Right ventricle myocardium superior (tissue), 1 donor: ENCODE measurements around the gene ABCD3. TPM values are rescaled to one million over a fixed set of nuclear protein-coding genes. Genes with fewer than 3 reads are reported as not detected.
"Not testable (repeated sequence)": the region's sequence is repeated elsewhere in the genome, so short reads cannot be mapped to it uniquely, and the experiment has no call there.

Experiments
- ATAC-seq: fragments of 200-7000 bp; cut with Tn5 transposase; one replicate; pipeline ENCODE4 v1.9.1; 2020; ENCODE audit warnings: mild to moderate bottlenecking; ENCODE audit not compliant: poor library complexity
- DNase-seq: peaks from one replicate; pipeline ENCODE4 v3.0.0-alpha.2; 2020
- intact Hi-C: fragments of 100-400 bp; cut with DNase I; formaldehyde crosslinking; loops from one replicate; pipeline ENCODE4 v1.11.2; 2022
- total RNA-seq: library from RNA; stranded (reverse); fragmentation: NEBNext Ultra II Directional; extraction: Animal tissue kit (Norgen Biotek cat#: 25700); gene quantifications from one replicate; pipeline ENCODE4 v1.2.1, GENCODE V29; 2021
- donor health status: DM: no; HTN: yes; CAD: no; lungs with severe emphysema.

ABCD3 gene
- total RNA-seq, 1 donor from 2014 or later: 65.7 TPM

DNA sequence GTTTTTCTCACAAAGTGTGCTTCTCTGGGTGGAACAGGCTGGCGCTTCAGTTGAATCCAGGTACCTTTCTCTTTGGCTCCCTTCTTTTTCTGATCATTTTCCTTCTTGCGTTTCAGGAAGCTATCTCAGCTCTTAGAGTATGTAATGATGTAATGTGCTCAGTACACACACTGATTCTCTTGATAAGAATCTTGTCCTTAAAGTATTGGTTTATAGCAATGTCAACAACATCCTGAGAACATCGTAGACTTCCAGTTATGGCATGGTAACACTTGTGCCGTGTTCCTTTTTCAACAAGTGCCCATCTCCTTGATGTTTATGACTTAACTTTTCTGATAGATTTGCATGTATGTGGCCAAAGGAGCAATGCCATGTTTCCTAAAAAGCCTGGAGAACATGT lies 11.7 kb upstream of the ABCD3 start:
- intact Hi-C loops: no loop called here
- DNase-seq (no peak), ATAC-seq (no peak)

DNA sequence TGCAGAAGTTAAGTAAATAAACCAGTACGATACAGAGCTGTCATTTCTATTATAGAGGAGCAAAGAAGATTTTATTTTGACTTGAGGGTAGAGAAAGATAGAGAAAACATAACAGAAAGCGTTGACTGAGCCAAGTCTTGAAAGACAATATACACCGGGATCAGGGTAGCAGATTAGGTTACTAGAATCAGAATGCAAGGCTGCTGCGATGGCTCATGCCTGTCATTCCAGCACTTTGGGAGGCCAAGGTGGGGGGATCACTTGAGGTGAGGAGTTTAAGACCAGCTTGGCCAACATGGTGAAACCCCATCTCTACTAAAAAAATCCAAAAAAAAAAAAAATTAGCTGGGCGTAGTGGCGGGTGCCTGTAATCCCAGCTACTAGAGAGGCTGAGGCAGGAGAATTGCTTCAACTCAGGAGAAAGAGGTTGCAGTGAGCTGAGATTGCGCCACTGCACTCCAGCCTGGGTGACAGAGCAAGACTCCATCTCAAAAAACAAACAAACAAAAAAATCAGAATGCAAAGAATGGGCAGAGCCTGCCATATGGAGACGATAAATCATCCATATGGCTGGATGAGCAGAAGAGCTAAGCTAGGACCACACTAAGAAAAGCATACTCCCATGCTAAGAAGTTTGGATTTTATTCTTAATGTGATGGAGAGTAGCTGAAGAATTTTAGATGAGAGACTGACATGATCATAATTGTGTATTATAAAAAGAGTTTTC lies 9.9 kb upstream of the ABCD3 start:
- ATAC-seq (no peak), DNase-seq (no peak)
- intact Hi-C loops: no loop called here

DNA sequence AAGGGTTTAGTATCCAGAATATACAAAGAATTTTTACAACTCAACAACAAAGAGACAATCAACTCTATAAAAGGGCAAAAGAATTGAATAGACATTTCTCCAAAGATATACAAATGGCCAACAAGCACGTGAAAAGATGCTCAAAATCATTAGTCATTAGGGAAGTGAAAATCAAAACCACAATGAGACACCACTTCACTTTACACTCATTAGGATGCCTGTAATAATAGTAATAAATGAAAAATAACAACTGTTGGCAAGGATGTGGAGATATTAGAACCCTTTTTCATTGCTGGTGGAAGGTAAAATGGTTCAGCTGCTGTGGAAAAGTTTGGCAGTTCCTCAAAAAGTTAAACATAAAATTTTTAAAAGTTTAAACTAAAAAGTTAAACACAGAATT lies 7.0 kb upstream of the ABCD3 start:
- intact Hi-C loops: no loop called here
- no peak for ATAC-seq
- no peak for DNase-seq

DNA sequence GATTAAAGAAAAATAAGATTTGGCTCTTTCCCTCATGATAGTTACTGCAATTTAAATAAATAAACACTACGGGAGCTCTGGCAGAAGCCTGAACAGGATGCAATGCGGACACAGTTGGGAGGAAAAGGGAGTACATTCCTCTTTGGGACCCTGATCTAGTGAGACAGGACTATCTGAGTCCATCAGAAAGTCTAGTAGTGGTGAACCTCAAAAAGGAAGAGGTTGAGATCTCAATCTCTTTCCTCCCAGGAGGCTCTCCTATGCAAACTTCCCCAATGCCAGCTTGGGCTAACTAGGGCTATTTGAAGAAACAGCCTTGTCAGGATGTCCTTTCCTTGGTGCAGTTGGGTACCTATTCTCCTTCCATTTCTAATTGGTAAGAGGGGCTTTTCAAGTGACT lies 4.9 kb upstream of the ABCD3 start:
- intact Hi-C loops: no loop called here
- no peak for DNase-seq
- ATAC-seq: no peak

DNA sequence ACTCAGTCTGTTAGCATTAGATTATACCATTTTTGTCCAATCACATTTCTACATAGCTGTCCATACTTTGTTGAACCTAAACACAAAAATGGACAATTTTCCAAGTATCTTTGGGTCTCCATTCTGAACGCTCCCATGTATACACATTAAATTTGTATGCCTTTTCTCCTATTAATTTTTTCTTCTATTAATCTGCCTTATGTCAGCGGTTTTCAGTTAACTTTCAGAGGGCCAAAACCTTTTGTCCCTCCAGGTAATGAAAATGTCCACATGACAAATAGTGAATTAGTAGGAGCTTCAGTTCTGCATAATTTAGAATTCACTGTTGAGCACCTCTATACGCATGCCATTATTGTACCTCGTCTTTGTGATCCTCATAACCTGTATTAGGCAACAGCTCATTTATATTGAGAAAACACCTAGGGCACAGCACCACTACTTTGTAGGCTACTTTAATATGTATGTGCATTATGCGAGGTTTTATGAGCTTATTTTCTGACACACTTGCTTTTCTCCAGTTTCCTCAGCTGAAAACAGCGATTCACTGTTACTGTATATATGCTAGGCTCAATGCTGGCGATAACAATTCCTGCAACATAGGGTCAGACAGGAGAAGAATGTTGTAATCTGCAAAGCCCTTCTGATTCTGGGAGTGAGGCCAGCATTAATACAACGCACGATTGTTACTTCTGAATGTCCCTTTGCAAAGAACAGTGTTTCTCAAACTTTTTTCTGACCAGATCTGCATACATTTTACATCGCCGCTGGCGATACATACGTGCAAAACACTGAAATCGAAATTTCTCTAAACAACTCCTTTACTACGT lies 1.1 kb upstream of the ABCD3 start:
- ATAC-seq (peak; percentile 63), DNase-seq (no peak)
- intact Hi-C loops: no loop called here

DNA sequence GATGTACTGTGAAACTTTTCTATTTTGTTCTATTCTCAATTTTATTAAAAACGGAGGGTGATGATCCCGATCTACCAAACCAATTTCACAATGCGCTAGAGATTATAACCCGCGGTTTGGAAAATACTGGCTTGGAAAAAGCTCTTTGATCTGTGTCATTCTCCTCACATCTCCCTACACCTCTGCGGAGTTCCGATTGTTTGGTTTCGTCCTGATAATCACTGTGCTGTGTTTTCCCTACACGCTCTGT lies 536 bp upstream of the ABCD3 start:
- ATAC-seq (no peak), DNase-seq (no peak)
- intact Hi-C loops: no loop called here

DNA sequence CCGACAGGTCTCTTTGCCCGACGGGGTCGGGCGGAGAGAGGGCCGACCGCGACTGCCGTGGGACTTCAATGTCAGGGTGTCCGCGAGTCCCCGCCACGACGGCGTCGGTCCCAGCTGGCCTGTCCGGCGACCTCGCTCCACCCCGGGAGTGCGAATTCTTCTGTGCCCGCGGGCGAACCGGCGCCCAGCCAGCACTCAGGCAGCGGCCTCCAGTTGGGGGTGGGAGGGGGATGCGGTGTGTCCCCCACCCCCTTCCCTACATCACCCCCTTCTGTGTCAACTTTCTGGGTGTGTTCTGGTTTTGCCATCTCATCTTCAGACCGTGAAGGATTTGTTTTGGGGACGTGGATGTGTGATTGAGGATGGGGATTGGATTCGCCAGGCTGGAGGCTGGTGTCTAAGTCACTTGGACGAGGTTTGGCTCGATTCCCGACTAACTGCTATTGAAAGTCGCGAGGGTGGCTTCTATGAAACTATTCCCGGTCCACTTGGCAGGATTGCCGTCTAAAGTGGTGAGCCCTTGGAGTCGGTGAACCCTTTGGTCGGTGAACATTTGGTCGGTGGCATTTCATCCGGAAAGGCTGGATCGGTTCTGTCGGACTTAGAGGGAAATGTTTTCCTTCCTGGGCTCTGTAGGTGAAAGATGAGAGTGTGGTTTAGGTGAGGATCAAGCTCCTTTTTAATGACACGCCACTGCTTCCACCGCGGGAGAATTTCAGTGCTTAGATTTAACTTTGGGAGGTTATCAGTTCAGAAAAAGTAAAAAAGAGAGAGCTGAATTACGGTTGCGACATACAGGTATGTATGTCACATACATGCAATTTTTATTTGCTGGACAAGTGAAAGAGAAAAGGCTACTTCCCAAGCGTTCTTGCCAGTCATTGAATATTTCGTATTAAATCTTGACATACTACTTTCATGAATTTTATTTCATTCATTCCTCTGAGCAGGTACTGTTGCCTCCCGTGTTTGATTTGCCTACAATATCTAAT lies 771 bp downstream of the ABCD3 start:
- intact Hi-C loops: no loop called here
- DNase-seq: peak; percentile 48
- ATAC-seq: peak; percentile 18

DNA sequence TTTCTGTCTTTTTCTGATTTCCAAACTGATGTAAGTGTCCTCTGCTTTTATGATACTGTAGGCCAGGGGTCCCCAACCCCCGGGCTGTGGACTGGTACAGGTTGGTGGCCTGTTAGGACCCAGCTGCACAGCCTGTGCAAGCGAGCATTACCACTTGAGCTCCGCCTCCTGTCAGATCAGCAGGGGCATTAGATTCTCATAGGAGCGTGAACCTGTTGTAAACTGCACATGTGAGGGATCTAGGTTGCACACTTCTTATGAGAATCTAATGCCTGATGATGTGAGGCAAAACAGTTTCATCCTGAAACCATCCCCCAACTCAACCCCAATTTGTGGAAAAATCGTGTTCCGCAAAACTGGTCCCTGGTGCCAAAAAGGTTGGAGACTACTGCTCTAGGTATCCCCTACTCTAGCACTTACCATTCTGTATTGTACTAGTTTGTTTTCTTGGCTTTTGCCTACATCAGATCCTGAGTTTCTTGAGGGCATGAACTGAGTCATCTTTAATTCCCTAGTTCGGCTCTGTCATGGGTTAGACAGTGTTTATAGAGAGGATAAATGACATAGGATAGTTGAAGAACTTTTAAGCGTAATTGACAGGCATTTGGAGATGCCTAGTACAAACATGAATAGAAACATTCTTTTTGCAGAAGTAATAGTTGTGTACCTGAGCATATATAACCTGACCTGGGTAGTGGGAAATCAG lies 4.1 kb downstream of the ABCD3 start:
- ATAC-seq (no peak), DNase-seq (no peak)
- intact Hi-C loops: no loop called here

DNA sequence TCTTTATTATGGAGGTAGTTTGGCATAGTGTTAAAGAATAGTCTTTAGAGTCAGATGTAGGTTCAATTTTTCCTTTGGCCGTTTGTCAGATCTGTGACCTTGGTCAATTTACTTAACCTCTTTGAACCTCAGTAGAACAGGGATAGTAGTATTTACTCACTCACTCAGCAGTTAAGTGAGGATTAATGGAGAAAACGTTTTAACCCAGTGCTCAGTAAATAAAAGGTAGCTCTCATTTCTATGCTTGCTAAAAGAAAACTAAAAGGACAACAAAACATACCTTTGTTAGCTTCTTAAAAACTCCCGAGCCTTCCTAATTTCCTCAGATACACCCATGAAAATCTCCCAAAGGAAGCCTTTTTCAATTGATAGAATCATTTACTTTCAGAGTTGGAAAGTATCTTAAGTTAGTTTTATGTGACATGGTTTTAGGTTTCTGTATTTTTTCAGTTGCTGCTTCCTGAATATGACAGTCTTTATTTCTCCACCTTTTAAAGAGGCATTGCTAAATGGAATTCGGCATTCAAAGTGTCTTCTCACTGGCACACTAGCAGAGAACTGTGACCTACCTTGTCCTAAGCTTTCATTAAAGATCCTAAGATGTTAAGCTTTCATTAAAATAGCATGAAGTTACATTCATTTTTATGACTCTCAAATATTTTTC lies 7.8 kb downstream of the ABCD3 start:
- no peak for DNase-seq
- intact Hi-C loops: no loop called here
- ATAC-seq: no peak

DNA sequence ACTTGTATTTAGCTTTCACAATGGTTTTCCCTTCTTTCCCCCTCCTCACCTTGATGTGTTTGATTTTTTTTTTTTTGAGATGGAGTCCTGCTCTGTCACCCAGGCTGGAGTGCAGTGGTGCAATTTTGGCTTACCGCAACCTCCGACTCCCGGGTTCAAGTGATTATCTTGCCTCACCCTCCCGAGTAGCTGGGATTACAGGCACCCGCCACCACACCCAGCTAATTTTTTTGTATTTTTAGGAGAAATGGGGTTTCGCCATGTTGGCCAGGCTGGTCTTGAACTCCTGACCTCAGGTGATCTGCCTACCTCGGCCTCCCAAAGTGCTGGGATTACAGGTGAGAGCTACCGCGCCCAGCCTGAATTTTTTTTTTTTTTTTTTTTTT lies 8.3 kb downstream of the ABCD3 start:
- intact Hi-C loops, DNase-seq, ATAC-seq: not testable (repeated sequence)

DNA sequence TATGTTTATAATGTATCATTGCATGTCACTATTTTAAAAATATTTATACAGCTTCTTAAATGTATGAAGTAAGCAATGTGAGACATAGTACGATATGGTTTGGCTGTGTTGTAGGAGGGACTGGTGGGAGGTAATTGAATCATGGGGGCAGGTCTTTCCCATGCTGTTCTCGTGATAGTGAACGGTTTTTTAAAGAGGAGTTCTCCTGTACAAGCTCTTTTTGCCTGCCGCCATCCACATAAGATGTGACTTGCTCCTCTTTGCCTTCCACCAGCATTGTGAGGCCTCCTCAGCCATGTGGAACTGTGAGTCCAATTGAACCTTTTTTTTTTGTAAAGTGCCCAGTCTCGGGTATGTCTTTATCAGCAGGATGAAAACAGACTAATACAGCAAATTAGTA lies 10.3 kb downstream of the ABCD3 start:
- no peak for ATAC-seq
- no peak for DNase-seq
- intact Hi-C loops: no loop called here

DNA sequence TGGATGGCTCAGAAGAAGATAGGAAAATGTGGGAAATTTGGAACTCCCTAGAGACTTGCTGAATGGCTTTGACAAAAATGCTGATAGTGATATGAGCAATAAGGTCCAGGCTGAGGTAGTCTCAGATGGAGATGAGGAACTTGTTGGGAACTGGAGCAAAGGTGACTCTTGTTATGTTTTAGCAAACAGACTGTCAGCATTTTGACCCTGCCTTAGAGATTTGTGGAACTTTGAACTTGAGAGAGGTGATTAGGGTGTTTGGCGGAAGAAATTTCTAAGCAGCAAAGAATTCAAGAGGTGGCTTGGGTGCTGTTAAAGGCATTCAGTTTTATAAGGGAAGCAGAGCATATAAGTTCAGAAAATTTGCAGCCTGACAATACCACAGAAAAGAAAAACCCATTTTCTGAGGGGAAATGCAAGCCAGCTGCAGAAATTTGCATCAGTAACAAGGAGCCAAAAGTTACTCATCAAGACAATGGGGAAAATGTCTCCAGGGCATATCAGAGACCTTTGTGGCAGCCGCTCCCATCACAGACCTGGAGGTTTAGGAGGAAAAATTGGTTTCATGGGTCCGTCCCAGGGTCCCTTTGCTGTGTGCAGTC lies 10.8 kb downstream of the ABCD3 start:
- ATAC-seq, intact Hi-C loops, DNase-seq: not testable (repeated sequence)

DNA sequence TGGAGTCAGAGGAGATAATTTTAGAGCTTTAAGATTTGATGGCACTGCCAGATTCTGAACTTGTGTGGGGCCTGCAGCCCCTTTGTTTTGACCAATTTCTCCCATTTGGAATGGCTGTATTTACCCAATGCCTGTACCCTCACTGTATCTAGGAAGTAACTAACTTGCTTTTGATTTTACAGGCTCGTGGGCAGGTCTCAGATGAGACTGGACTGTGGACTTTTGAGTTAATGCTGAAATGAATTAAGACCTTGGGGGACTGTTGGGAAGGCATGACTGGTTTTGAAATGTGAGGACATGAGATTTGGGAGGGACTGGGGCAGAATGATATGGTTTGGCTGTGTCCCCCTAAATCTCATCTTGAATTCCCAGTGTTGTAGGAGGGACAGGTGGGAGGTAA lies 11.9 kb downstream of the ABCD3 start:
- ATAC-seq, DNase-seq, intact Hi-C loops: not testable (repeated sequence)

DNA sequence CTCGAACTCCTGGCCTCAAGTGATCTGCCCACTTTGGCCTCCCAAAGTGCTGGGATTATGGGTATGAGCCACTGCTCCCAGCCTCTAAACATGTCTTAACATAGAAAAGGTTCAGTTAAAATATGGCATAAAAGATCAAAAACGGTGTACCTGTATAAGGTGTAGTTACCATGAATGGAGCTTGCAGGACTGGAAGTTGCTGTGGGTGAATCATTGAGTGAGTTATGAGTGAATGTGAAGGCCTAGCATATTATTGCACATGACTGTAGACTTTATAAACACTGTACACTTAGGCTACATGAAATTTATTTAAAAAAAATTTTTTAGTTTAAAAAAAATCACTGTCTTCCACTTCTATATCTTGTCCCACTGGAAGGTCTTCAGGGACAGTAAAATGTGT lies 15.7 kb downstream of the ABCD3 start:
- no peak for ATAC-seq
- DNase-seq: no peak
- intact Hi-C loops: no loop called here

DNA sequence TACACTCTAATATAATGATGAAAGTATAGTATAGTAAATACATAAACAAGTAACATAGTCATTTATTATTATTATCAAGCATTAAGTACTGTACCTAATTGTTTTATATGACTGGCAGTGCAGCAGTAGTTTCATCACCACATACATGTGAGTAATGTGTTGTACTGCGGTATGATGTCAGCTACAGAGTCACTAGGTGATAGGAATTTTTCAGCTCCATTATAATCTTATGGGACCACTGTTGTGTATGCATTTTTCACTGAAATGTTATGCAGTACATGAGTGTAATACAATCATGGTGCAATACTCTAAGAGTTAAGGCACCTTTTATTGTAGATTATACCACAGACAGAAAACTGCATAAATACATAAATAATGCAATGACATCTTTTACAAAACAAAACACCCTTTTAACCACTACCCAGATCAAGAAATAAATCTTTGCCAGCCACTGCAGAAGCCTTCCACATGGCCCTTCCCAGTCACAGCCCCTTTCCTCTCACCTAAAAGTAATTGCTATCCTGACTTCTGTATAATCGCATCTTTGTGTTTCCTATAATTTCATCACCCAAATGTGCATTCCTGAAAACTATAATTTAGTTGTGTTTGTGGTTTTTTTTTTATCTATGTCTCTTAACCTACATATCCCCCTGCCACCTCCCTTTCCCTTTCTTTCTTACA lies 16.3 kb downstream of the ABCD3 start:
- no peak for ATAC-seq
- intact Hi-C loops: no loop called here
- no peak for DNase-seq

DNA sequence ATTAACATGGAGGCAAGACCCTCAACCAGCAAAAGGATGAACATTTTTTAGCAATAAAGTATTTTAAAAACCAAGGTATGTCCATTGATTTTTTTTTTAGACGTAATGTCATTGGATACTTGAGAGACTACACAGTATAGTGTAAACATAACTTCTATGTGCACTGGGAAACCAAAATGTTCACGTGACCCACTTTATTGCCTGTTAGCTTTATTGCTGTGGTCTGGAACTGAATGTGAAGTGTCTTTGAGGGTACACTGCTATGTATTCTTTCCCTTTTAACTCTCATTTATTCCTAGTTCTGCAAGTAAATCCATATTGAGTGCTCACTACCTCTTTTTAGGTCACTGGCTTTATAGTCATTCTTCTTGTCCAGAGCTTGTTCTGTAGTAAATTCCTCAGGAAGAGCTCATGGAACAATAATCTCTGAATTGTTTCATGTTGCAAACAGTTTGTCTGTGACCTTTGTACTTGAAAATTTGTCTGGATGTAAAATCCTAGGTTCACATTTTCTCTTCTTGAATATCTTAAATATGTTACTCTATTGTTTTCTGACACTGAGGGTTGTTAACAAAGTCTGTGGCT lies 20.6 kb downstream of the ABCD3 start:
- DNase-seq (no peak), ATAC-seq (no peak)
- intact Hi-C loops: no loop called here

DNA sequence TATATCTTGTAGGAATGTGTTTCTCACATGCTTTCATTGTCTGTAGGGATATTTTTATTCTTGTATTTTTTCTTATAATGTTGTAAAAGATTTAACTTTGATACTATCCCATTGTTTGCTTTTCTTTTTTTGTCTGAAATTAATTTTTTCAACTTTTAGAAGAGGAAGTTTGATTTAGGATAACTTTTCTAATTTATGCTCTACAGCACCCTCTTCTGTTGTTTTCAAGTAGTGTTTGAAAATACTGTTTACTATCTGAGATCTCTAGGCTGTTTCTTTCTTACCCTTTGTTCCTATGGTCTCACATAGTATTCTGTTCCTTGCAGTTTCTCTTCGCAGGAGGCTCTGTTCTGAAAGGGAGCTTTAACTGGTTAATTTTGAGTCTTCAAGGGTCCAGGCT lies 21.9 kb downstream of the ABCD3 start:
- DNase-seq (no peak), ATAC-seq (no peak)
- intact Hi-C loops: no loop called here
